ENCODE results near the gene KRT35.

KRT35 gene

DNA sequence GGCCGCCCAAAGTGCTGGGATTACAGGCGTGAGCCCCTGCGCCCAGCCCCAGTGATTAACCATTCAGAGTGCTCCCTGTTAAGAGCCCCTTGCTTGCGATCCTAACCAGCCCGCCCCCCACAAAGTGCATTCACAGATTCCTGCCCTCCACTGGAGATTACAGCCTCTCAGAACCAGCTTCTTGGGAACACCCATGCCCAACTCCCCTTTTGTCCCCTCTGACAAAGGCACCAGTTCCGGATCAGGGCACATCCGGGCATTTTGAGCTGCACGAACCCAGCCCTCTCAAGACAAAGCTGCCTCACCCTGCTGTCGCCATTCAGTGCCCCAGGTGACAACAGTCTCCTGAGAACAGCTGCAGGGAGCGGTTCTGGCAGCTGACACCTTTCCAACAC, 48.0 kb upstream of the KRT35 start:
- ATAC-seq (ENCODE audit: insufficient read depth, low read depth) (no peak), DNase-seq (no peak)
- no peak overlapping the region for H3K4me2 ChIP-seq (ENCODE audit: insufficient read depth, low read length)
- peaks cover 26% of the 10 kb centered on the region for H3K27me3 ChIP-seq (ENCODE audit: insufficient read depth, low read length, poor library complexity)
- no peaks in the 10 kb centered on the region; the same call in none of the 2 replicates for H4K20me1 ChIP-seq (ENCODE audit: insufficient read depth, low read length)
- no peak overlapping the region for H3K9ac ChIP-seq (ENCODE audit: low read depth, low read length)
- no peaks in the 10 kb centered on the region for H3K36me3 ChIP-seq (ENCODE audit: insufficient read depth, low read length)
- TF ChIP-seq, protein P1, sequence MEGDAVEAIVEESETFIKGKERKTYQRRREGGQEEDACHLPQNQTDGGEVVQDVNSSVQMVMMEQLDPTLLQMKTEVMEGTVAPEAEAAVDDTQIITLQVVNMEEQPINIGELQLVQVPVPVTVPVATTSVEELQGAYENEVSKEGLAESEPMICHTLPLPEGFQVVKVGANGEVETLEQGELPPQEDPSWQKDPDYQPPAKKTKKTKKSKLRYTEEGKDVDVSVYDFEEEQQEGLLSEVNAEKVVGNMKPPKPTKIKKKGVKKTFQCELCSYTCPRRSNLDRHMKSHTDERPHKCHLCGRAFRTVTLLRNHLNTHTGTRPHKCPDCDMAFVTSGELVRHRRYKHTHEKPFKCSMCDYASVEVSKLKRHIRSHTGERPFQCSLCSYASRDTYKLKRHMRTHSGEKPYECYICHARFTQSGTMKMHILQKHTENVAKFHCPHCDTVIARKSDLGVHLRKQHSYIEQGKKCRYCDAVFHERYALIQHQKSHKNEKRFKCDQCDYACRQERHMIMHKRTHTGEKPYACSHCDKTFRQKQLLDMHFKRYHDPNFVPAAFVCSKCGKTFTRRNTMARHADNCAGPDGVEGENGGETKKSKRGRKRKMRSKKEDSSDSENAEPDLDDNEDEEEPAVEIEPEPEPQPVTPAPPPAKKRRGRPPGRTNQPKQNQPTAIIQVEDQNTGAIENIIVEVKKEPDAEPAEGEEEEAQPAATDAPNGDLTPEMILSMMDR (IDR thresholded peaks at IDR 0.05; ENCODE audit: borderline replicate concordance, extremely low read depth, low read length, poor library complexity, severe bottlenecking), result no peak
- no peak for TF ChIP-seq EZH2 (IDR thresholded peaks at IDR 0.05; ENCODE audit: borderline replicate concordance, low read depth, low read length, severe bottlenecking)
- H3K4me1 ChIP-seq (ENCODE audit: insufficient read depth, low read length), result no peaks in the 10 kb centered on the region
- no peak overlapping the region for H3K27ac ChIP-seq (ENCODE audit: low read length)
- H3K9me3 ChIP-seq (ENCODE audit: insufficient read depth, low read length, severe bottlenecking), result no peaks in the 10 kb centered on the region
- no peak overlapping the region for H2AFZ ChIP-seq (ENCODE audit: low read depth, low read length)
- H3K79me2 ChIP-seq (ENCODE audit: insufficient read depth, low read length), result no peaks in the 10 kb centered on the region
- H3K4me3 ChIP-seq (ENCODE audit: low read depth in 1 of 2, low read length in 2 of 2), result no peak overlapping the region

DNA sequence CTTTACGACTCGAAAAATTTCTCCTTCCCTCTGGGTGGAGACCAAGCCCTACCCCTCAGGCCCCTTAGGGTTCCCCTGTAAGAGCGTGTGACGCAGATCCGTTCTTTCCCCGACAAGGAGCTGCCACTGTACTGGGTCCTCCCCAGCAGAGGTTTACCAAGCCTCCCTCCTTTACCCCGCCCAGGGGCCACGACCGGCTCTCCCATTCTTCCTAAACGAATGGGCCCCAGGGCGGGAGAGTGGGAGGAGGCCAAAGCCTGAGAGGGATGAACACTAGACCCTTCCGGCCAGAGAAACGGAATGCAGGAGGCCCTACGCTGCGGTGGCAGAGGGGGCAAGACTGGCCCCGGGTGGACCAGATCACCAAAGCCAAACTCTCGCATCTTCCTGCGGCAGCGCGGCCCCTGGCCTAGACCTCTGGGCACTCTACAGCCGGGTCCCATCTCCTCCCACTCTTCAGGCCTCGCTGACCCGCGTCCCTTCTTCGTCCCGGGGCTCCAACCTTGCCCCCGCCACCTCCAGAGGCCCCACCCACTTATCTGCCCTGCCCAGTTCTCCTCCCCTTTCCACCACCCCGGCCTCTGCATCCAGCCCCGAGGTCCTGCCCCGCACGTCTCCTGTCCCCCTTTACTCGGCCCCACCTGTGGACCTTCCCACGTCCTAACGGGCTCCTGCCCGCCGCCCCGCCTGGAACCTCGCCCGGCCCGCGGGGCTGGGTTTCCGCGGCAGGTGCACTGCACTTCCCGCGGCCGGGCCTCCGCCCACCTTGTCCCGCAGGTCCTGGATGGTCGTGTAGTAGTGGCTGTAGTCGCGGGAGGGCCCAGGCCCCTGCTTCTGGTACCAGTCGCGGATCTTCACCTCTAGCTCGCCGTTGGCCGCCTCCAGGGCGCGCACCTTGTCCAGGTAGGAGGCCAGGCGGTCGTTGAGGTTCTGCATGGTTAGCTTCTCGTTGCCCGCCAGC, 46.4 kb upstream of the KRT35 start:
- no peak overlapping the region for H3K4me2 ChIP-seq (ENCODE audit: insufficient read depth, low read length)
- no peaks in the 10 kb centered on the region for H3K79me2 ChIP-seq (ENCODE audit: insufficient read depth, low read length)
- no peaks in the 10 kb centered on the region; the same call in none of the 2 replicates for H4K20me1 ChIP-seq (ENCODE audit: insufficient read depth, low read length)
- no peaks in the 10 kb centered on the region for H3K4me1 ChIP-seq (ENCODE audit: insufficient read depth, low read length)
- H2AFZ ChIP-seq (ENCODE audit: low read depth, low read length), result no peak overlapping the region
- no peak overlapping the region for H3K9ac ChIP-seq (ENCODE audit: low read depth, low read length)
- H3K4me3 ChIP-seq (ENCODE audit: low read depth in 1 of 2, low read length in 2 of 2), result no peak overlapping the region
- TF ChIP-seq EZH2 (IDR thresholded peaks at IDR 0.05; ENCODE audit: borderline replicate concordance, low read depth, low read length, severe bottlenecking), result no peak
- TF ChIP-seq, protein P1 (IDR thresholded peaks at IDR 0.05; ENCODE audit: borderline replicate concordance, extremely low read depth, low read length, poor library complexity, severe bottlenecking), result no peak
- ATAC-seq (ENCODE audit: insufficient read depth, low read depth) (no peak), DNase-seq (no peak)
- H3K36me3 ChIP-seq (ENCODE audit: insufficient read depth, low read length), result no peaks in the 10 kb centered on the region
- H3K9me3 ChIP-seq (ENCODE audit: insufficient read depth, low read length, severe bottlenecking), result no peaks in the 10 kb centered on the region
- H3K27ac ChIP-seq (ENCODE audit: low read length), result no peak overlapping the region
- H3K27me3 ChIP-seq (ENCODE audit: insufficient read depth, low read length, poor library complexity), result peaks cover 22% of the 10 kb centered on the region

DNA sequence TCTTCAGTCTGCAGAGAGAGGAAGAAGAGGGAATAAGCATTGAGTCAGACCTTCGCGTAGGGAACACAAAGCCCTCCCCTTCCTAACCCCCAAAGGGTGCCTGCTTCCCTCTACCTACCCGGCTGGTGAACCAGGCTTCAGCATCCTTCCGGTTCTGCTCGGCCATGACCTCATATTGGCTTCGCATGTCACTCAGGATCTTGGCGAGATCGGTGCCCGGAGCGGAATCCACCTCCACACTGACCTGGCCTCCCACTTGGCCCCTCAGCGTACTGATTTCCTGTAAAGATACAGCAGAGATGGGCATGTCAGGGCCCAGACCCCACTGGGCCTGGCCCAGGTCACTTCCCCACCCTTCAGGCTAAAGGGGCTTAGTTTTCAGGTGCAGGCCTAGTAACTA, 43.3 kb upstream of the KRT35 start:
- H3K9me3 ChIP-seq (ENCODE audit: insufficient read depth, low read length, severe bottlenecking), result no peaks in the 10 kb centered on the region
- H3K4me3 ChIP-seq (ENCODE audit: low read depth in 1 of 2, low read length in 2 of 2), result no peak overlapping the region
- no peak overlapping the region for H3K4me2 ChIP-seq (ENCODE audit: insufficient read depth, low read length)
- no peak overlapping the region for H3K27ac ChIP-seq (ENCODE audit: low read length)
- no peak for ATAC-seq (ENCODE audit: insufficient read depth, low read depth)
- no peak overlapping the region for H2AFZ ChIP-seq (ENCODE audit: low read depth, low read length)
- TF ChIP-seq EZH2 (IDR thresholded peaks at IDR 0.05; ENCODE audit: borderline replicate concordance, low read depth, low read length, severe bottlenecking), result no peak
- TF ChIP-seq, protein P1 (IDR thresholded peaks at IDR 0.05; ENCODE audit: borderline replicate concordance, extremely low read depth, low read length, poor library complexity, severe bottlenecking), result no peak
- H3K9ac ChIP-seq (ENCODE audit: low read depth, low read length), result no peak overlapping the region
- H4K20me1 ChIP-seq (ENCODE audit: insufficient read depth, low read length), result peaks cover 2% of the 10 kb centered on the region
- no peaks in the 10 kb centered on the region for H3K4me1 ChIP-seq (ENCODE audit: insufficient read depth, low read length)
- DNase-seq, result no peak
- H3K79me2 ChIP-seq (ENCODE audit: insufficient read depth, low read length), result no peaks in the 10 kb centered on the region
- H3K36me3 ChIP-seq (ENCODE audit: insufficient read depth, low read length), result no peaks in the 10 kb centered on the region
- H3K27me3 ChIP-seq (ENCODE audit: insufficient read depth, low read length, poor library complexity), result peaks cover 10% of the 10 kb centered on the region

Measured in DND-41 (cell line).